ENCODE measurements around the gene CA6.

- TF ChIP-seq GATA3 (IDR thresholded peaks at IDR 0.05; ENCODE audit: low read depth, low read length) (no peak), GATA2 (IDR thresholded peaks at IDR 0.05; ENCODE audit: low read depth, low read length) (no peak)
These were observed 22.7 kb upstream of the CA6 start for GRCh38 chr1:8922962-8923361.

All from SH-SY5Y (cell line).